Measurements from ENCODE around the gene HOXA7.
A peak's percentile ranks its signal among the peaks of the same experiment; 100 is the strongest.

Gene HOXA7

DNA sequence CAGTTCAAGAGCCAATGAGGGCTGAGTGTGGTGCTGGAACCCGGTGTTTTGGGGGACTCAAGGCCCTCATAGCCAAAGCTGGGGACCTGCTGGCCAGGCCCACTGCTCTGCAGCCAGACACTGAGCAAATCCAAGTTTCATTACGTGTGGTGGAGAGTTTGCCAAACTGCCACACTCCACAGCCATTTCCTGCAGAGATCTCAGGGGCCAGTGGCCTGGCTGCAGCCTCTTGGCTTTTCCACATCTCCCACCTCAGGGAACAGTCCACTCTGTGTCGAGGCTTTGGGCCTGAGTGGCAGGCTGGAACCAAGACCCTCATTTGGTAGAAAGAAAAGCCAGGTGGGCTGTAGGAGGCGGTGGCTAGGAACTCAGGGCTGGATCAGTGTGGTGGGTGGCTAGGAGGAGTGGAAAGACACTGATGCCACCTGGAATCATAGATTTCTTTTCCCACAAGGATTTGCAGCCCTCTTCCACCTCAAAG, 25.4 kb upstream of the HOXA7 start:
- DNase-seq: no peak

DNA sequence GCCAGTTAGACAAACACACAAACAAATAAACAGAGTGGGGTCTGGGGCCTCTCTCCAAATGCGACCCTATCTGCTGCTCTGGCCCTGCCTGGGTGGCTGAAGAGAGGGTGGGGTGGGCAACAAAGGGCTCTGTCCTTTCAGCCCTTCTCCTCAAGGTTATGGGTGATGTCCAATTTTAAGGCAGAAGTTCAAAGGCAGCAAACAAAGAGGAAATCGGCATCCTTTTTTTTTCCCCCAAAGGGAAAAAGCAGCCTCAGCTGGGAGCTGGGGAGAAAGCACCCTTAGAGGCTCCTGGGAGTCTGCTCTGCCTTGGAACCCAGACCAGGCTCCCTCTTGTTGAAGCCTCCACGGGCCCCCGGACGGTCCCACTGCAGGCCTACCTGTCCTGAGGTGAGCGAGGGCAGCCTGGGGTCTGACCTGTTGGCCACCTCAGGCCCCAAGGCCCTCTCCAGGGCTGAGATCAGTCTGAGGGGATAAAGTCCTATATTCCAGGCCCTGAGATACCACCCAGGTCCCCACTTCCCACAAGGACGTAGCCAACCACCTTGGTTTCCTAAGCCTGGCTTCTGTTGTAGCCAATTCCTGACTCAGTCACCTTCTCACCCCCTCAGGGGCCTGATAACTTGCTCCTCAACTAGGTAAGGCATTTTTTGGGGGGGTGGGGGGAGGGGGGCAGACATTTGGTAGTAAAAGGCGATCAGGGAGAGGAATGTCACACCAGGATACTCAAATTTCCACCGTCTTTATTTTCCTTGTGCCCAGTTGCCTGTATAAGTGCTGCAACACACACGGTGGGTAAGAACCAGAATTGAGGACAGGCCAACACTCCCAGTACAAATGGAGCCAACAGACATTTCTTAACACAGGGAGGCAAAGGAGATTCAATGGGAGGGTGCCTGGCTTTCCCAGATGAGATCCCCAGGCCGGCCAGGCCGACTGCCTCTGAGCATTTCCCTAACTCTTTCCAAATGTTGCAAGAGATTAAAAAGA, 24.3 kb upstream of the HOXA7 start:
- DNase-seq: no peak

DNA sequence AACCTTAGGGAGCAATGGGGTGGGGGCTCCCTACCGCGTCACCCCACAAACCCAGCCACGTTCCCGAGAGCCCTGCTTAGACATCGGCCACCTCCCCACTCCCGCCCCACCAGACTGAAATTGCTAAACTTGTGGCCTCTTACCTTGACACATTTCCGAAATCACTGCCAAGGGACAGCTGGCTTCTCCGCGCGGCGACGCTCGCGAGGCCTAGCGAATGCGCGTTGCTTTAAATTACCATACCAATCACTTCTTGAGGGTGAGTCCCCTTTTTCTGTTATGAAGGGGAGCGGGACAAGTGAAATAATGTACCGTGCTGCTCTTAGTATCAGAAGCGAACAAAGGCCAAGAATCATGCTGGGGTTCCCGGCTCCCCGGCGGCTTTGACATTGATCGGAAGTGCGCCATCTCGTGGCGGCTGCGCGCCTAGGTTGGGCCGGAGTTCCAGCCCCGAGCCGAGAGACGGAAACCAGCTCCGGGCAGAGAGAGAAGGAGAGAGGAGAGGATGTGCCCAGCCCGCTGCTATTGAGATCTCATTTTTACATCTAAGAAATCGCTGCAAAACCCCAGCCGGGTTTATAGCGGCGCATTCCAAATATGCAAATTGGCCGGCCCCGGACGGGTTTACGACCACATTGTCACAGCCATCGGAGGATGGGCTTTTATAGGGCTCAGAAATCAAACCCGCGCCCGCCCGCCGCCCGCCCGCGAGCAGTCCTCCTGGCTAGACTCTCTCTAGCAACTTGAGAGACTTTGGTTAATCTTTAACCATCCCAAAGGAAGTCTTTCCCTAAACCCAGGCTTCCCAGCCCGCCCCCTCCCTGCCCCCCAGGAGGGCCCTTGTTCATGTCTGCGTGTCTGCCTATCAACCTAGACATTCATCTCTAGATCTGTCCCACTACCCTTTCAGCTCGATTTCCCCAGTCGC, 23.3 kb upstream of the HOXA7 start:
- peak in 3 of 4 experiments; percentile 16 to 40 (median 32) for DNase-seq

DNA sequence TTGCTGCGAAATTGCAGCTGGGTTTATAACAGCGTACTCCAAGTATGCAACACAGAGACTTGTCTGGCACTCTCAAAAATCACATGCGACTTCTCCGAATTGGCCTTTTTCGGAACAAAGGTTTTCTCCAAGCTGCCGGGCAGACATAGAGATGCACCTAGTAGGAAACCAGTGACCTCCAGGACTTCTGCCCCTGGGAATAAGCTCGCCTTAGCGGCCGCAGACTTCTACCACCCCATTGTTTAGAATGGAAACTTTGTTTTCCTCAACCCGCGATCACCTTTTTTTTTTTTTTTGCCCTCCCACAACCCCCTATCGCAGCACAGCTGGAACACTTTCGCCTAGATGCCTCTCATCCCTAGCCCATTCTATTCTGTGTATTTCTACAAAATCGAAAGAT, 22.6 kb upstream of the HOXA7 start:
- DNase-seq: no peak

GRCh38 chr7:27178366-27178765, 21.9 kb upstream of the HOXA7 start:
- no peak for DNase-seq

DNA sequence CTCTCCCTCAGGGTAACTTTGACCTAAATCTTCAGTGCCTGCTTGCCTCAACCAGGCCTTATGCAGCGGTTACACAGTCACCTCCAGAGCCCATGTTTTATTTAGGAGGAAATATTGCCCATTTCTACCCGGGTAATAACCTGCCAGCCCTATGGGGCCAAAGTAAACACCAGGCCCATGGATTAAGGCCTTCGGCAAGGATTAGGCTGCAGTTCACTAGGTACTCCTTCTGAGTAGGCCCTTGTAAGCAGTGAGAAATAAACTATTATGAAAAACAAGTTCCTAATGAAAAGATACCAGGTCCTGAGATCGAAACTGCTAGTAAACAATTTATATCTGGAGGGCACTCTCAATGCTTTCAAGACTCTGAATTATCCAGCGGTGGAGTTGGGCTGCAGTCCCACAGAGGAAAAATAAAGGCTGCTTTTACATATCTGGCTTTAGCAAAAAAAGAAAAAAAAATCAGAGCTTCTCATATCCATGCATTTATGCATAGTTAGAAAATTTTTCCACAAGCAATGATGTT, 21.4 kb upstream of the HOXA7 start:
- no peak for DNase-seq

- no peak for DNase-seq
Observed at GRCh38 chr7:27176962-27177794, 20.7 kb upstream of the HOXA7 start.

DNA sequence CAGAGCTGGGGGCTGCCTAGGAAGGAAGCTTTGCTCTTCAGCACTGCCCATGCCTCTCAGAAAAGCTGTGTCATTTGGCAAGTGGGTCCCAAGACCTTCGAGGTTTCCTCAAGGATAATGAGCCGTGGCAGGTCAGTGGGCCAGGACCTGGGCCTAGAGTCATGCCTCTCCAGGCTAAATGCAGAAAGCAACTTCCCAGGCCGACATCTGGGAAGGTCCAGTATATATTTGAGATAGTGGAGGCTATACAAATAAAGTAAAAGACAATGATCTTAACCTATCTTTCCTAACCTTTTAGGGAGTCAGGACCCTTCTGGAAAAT, 20.0 kb upstream of the HOXA7 start:
- DNase-seq: no peak

GRCh38 chr7:27175626-27176523, 19.4 kb upstream of the HOXA7 start:
- no peak for DNase-seq

GRCh38 chr7:27174874-27175625, 18.6 kb upstream of the HOXA7 start:
- DNase-seq: no peak

DNA sequence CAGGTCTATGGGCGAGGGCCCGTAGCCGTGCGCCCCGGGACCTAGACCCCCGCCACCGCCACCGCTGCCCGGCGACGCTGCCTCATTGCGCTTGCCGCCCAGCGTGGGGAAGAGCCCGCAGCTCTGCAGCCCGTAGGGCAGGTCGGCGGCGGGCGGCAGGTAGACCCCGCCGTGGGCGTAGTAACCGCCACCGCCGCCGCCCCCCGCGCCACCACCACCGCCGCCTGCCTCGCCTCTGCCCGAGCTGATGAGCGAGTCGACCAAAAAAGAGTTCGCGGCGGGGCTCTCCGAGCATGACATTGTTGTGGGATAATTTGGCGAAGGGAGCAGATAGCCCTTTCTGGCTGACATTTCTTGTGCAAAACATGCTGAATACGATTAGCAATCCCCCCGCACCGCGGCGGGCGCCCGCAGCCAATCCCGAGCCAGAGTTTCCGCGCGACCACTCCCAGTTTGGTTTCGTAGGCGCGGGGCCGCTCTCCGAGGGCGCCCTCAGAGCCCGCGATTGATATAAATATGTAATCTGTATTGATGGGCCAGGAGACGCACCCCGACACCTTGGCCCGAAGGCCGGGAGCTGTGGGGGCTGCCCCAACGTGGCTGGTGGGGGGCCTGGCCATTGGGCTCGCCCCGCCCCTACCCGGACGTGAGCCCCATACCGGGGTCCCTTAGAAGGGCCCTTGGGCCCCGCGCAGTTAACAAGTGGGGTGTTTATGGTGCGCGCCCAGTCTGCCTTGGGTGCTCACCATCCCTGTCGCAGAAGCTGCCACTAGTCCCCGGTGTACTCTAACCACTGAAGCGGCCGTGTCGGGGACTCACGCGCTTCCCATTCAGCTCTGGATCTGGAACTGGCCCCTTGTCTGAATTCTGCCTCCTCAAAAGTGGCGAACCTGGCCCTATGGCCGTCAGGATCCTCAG, 17.7 kb upstream of the HOXA7 start, which contains the start of gene HOXA10:
TSS of gene HOXA10 (minus strand) at position 365 of the 918 bp plus-strand sequence. CDS start at position 351, 14 bp downstream.
- no peak for DNase-seq

DNA sequence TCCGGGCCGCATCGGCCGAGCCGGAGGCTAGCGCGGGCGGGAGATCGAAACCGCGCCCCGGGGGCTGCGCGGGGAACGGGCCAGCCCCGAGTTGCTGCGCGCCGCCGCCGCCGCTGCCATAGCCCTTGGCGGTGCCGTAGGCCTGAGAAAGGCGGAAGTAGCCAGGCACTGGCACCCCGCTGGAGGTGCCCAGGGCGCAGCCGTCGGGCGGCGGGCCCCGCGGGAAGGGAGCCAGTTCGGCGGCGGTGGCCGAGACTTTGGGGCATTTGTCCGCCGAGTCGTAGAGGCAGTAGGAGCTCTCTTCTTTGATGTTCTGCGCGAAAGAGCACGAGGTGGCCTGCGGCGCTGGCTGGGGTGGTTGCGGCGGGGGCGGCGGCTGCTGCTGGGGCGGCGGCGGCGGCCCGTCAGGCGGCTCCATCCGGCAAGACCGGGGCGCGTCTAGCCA, 17.1 kb upstream of the HOXA7 start:
- no peak for DNase-seq

- DNase-seq: no peak
Observed at GRCh38 chr7:27172823-27173510, 16.5 kb upstream of the HOXA7 start.

GRCh38 chr7:27172315-27172774, 15.9 kb upstream of the HOXA7 start:
- DNase-seq: no peak

GRCh38 chr7:27171637-27172314, 15.3 kb upstream of the HOXA7 start:
- no peak for DNase-seq

- DNase-seq: no peak
Observed at GRCh38 chr7:27171325-27171636, 14.8 kb upstream of the HOXA7 start.

GRCh38 chr7:27170426-27171324, 14.2 kb upstream of the HOXA7 start:
- no peak for DNase-seq
